GM23338 (cell line): ENCODE results near the gene MEIOSIN. TPM values are rescaled to one million over a fixed set of nuclear protein-coding genes. Genes with fewer than 3 reads are reported as not detected.

Experiments used
- ATAC-seq: fragments of 200-7000 bp; cut with Tn5 transposase; 3 replicates; pipeline ENCODE4 v1.9.1; 2020
- DNase-seq: peaks from one replicate; pipeline ENCODE4 v3.0.0-alpha.2; 2015; ENCODE audit warnings: low spot score
- H2AFZ ChIP-seq: fragments of 200-600 bp; sonication (generic); 2 replicates; pipeline ENCODE4 v1.8.0; 2016; ENCODE audit warnings: antibody characterized with exemption, mild to moderate bottlenecking, moderate library complexity
- H3F3A ChIP-seq: fragments of 200-600 bp; sonication (generic); replicated peaks from 2 replicates; pipeline ENCODE4 v1.8.0; 2017; ENCODE audit warnings: antibody characterized with exemption, mixed run types, low read depth
- H3K27ac ChIP-seq: fragments of 200-600 bp; sonication (generic); 2 replicates; pipeline ENCODE4 v1.6.1; 2016; ENCODE audit warnings: low read depth
- H3K27me3 ChIP-seq: fragments of 200-600 bp; sonication (generic); 2 replicates; pipeline ENCODE4 v1.8.0; 2016; ENCODE audit warnings: mild to moderate bottlenecking, mixed run types, moderate library complexity; ENCODE audit not compliant: insufficient read depth
- H3K36me3 ChIP-seq: fragments of 200-600 bp; sonication (generic); 2 replicates; pipeline ENCODE4 v1.8.0; 2016; ENCODE audit warnings: mild to moderate bottlenecking; ENCODE audit not compliant: insufficient read depth
- H3K4me1 ChIP-seq: fragments of 200-600 bp; sonication (generic); 2 replicates; pipeline ENCODE4 v1.8.0; 2016; ENCODE audit warnings: mild to moderate bottlenecking, moderate library complexity; ENCODE audit not compliant: insufficient read depth
- H3K4me2 ChIP-seq: fragments of 200-600 bp; sonication (generic); 2 replicates; pipeline ENCODE4 v1.7.1; 2017; ENCODE audit warnings: mixed run types
- H3K4me3 ChIP-seq: fragments of 200-600 bp; sonication (generic); 2 replicates; pipeline ENCODE4 v1.6.1; 2016; ENCODE audit warnings: mixed run types
- H3K79me2 ChIP-seq: fragments of 200-600 bp; sonication (generic); replicated peaks from 2 replicates; pipeline ENCODE4 v1.8.0; 2017; ENCODE audit warnings: mild to moderate bottlenecking; ENCODE audit not compliant: insufficient read depth
- H3K9me2 ChIP-seq: fragments of 200-600 bp; sonication (generic); 2 replicates; pipeline ENCODE4 v1.8.0; 2017; ENCODE audit not compliant: insufficient read depth
- H4K20me1 ChIP-seq: fragments of 200-600 bp; sonication (generic); replicated peaks from 2 replicates; pipeline ENCODE4 v1.8.0; 2017; ENCODE audit warnings: mild to moderate bottlenecking; ENCODE audit not compliant: insufficient read depth
- H3K27ac Mint-ChIP-seq: 2 replicates; pipeline ENCODE4 v1.8.0; 2020; ENCODE audit warnings: inconsistent platforms, mild to moderate bottlenecking, moderate library complexity, mixed read lengths
- H3K27me3 Mint-ChIP-seq: 3 replicates; pipeline ENCODE4 v1.8.0; 2022; ENCODE audit warnings: low read depth, mild to moderate bottlenecking, moderate library complexity, mixed read lengths, inconsistent platforms; ENCODE audit not compliant: insufficient read depth, poor library complexity
- H3K36me3 Mint-ChIP-seq: 3 replicates; pipeline ENCODE4 v1.8.0; 2021; ENCODE audit warnings: low read depth, mild to moderate bottlenecking, inconsistent platforms, moderate library complexity, mixed read lengths
- H3K4me1 Mint-ChIP-seq: 3 replicates; pipeline ENCODE4 v1.8.0; 2020; ENCODE audit warnings: mild to moderate bottlenecking, inconsistent platforms, mixed read lengths
- H3K4me3 Mint-ChIP-seq: 3 replicates; pipeline ENCODE4 v1.8.0; 2021; ENCODE audit warnings: moderate library complexity, mild to moderate bottlenecking, inconsistent platforms, mixed read lengths
- H3K9me3 Mint-ChIP-seq: 3 replicates; pipeline ENCODE4 v1.8.0; 2020; ENCODE audit warnings: moderate library complexity, mild to moderate bottlenecking, inconsistent platforms, mixed read lengths
- CREB1 ChIP-seq: fragments of 250-450 bp; sonication (Bioruptor Pico); IDR thresholded peaks from 2 replicates; pipeline ENCODE4 v1.5.0; 2020; ENCODE audit warnings: low read depth, mild to moderate bottlenecking, moderate library complexity
- CTCF ChIP-seq, 2 experiments: fragments of 200-600 bp in 1 of 2; sonication (generic) in 1 of 2; conservative IDR thresholded peaks; 2 replicates each; pipeline versions ENCODE4 v1.5.1 to v1.6.1; 2016 to 2017; ENCODE audit warnings: antibody characterized with exemption in 2 of 2, low read depth in 2 of 2, mild to moderate bottlenecking in 2 of 2, moderate library complexity in 1 of 2
- EZH2 ChIP-seq: fragments of 200-600 bp; sonication (generic); IDR thresholded peaks from one replicate; pipeline ENCODE4 v1.8.0; 2017; ENCODE audit warnings: antibody characterized with exemption, mild to moderate bottlenecking, low read depth; ENCODE audit not compliant: unreplicated experiment
- EZH2phosphoT487 ChIP-seq: fragments of 200-600 bp; sonication (generic); IDR thresholded peaks from one replicate; pipeline ENCODE4 v1.8.1; 2018; ENCODE audit warnings: antibody characterized with exemption; ENCODE audit not compliant: unreplicated experiment
- JUNB ChIP-seq: IDR thresholded peaks from one replicate; pipeline ENCODE4 v1.6.1; 2016; ENCODE audit warnings: antibody characterized with exemption; ENCODE audit not compliant: unreplicated experiment
- POLR2AphosphoS5 ChIP-seq: IDR thresholded peaks from 2 replicates; pipeline ENCODE4 v1.6.1; 2016; ENCODE audit warnings: antibody characterized with exemption, low read depth
- STAT1 ChIP-seq: IDR thresholded peaks from one replicate; pipeline ENCODE4 v1.6.1; 2016; ENCODE audit warnings: antibody characterized with exemption; ENCODE audit not compliant: unreplicated experiment
- ZNF462 ChIP-seq: fragments of 250-450 bp; sonication (Bioruptor Pico); IDR thresholded peaks from 2 replicates; pipeline ENCODE4 v1.5.0; 2020; ENCODE audit warnings: mild to moderate bottlenecking, moderate library complexity
- polyA plus RNA-seq: library from polyadenylated mRNA; unstranded; fragments of >200 nt; fragmentation: Nextera tagmentation; extraction: Ambion mirVana; gene quantifications from 2 replicates; pipeline ENCODE4 v1.2.1, GENCODE V29; 2016
- total RNA-seq: library from RNA; depleted of rRNA; stranded (reverse); fragments of >200 nt; shearing (Covaris generic); gene quantifications from 2 replicates; pipeline ENCODE4 v1.2.3, GENCODE V29; 2014
- TF ChIP-seq, protein P1 (sequence below): IDR thresholded peaks from 2 replicates; pipeline ENCODE4 v1.6.1; 2016; ENCODE audit warnings: antibody characterized with exemption

MEIOSIN gene
- total and polyA plus RNA-seq, 2 experiments from 2014 or later: 0.21 to 0.28 TPM

DNA sequence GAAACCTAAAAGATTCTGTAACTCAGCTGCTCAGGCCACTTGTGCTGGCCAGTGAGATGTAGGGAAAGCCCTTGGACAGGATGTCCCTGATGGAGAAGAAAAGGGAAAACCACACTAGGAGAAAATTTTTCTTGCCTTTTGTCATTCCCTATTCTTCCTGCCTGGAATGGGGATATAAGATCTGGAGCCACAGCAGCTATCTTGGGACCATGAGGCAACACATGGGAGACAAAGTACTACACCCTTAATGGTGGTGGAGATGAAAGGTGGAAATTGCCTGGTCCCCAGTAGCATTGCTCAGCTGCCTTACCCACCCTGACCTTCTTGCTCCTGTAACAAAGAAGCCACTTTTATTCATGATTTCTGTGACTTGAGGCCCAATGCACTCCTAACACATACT, 72.5 kb downstream of the MEIOSIN start:
- Mint-ChIP-seq H3K27ac (no peak overlapping the region), H3K36me3 (no peaks in the 10 kb centered on the region), H3K27me3 (peaks cover 15% of the 10 kb centered on the region), H3K9me3 (no peaks in the 10 kb centered on the region; the same call in 2 of the 3 replicates), H3K4me1 (peaks cover 14% of the 10 kb centered on the region), H3K4me3 (no peak overlapping the region; the same call in 2 of the 3 replicates)
- Histone ChIP-seq H3F3A (no peaks in the 10 kb centered on the region), H2AFZ (no peak overlapping the region), H3K27ac (no peak overlapping the region), H3K4me1 (no peaks in the 10 kb centered on the region), H3K79me2 (no peaks in the 10 kb centered on the region), H3K36me3 (no peaks in the 10 kb centered on the region), H3K27me3 (no peaks in the 10 kb centered on the region), H3K4me2 (no peak overlapping the region), H3K9me2 (no peaks in the 10 kb centered on the region), H4K20me1 (no peaks in the 10 kb centered on the region), H3K4me3 (no peak overlapping the region)
- DNase-seq (no peak), ATAC-seq (no peak)
- TF ChIP-seq JUNB (no peak), STAT1 (no peak), CREB1 (no peak), POLR2AphosphoS5 (no peak)

DNA sequence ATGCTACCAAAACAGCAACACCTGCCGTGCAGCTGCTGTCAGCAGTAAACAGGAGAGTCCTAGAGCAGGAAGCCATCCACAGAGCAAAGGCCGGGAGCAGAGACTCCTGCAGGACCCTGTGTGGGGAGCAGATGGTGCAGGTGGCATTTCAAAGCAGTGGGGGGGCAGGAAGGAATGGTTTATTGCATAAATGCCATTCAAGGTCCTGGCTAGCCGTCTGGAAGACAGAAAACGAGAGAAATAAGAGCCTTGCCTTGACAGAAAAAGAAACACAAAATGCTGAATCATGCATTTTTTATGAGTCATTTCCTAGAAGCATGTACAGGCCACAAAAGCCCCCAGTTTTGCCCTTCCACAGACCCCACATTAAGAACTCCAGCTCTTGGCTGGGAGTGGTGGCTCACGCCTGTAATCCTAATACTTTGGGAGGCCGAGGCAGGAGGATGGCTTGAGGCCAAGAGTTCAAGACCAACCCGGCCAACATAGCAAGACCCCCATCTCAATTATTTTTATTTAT, 76.5 kb downstream of the MEIOSIN start:
- Histone ChIP-seq H4K20me1 (no peaks in the 10 kb centered on the region), H3K79me2 (no peaks in the 10 kb centered on the region), H3K4me2 (no peak overlapping the region), H3K4me1 (peaks cover 10% of the 10 kb centered on the region; the same call in 1 of the 2 replicates), H2AFZ (no peak overlapping the region), H3K27ac (peak overlapping the region; percentile 85; the same call in 1 of the 2 replicates), H3K9me2 (no peaks in the 10 kb centered on the region), H3F3A (peaks cover 10% of the 10 kb centered on the region; the same call in 1 of the 2 replicates), H3K36me3 (no peaks in the 10 kb centered on the region), H3K4me3 (no peak overlapping the region), H3K27me3 (no peaks in the 10 kb centered on the region)
- DNase-seq: peak; percentile 77
- peak; percentile 46 for ATAC-seq
- Mint-ChIP-seq H3K4me3 (no peak overlapping the region; the same call in 2 of the 3 replicates), H3K27me3 (peaks cover 17% of the 10 kb centered on the region), H3K36me3 (peaks cover 5% of the 10 kb centered on the region; the same call in 2 of the 3 replicates), H3K27ac (peak overlapping the region; percentile 94), H3K4me1 (peaks cover 15% of the 10 kb centered on the region), H3K9me3 (no peaks in the 10 kb centered on the region)
- TF ChIP-seq STAT1 (no peak), JUNB (no peak), EZH2phosphoT487 (no peak), EZH2 (no peak), ZNF462 (CRISPR knock-in tag) (no peak), CTCF (conservative IDR thresholded peaks at IDR 0.05; ENCODE audit: low read depth in 2 of 2) (no peak), CREB1 (no peak)
- TF ChIP-seq, protein P1, sequence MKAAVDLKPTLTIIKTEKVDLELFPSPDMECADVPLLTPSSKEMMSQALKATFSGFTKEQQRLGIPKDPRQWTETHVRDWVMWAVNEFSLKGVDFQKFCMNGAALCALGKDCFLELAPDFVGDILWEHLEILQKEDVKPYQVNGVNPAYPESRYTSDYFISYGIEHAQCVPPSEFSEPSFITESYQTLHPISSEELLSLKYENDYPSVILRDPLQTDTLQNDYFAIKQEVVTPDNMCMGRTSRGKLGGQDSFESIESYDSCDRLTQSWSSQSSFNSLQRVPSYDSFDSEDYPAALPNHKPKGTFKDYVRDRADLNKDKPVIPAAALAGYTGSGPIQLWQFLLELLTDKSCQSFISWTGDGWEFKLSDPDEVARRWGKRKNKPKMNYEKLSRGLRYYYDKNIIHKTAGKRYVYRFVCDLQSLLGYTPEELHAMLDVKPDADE: no peak
